ENCODE results near the gene PGAM2.

PGAM2 gene

GRCh38 chr7:44064791-44065430 lies 456 bp downstream of the PGAM2 start:
- no peak for TF ChIP-seq CTCF (IDR thresholded peaks at IDR 0.05; ENCODE audit: control insufficient read depth, insufficient read depth, low read depth, low read length, missing control alignments)
- DNase-seq (ENCODE audit: low read depth), result no peak
- H3K4me3 ChIP-seq (ENCODE audit: control insufficient read depth, low read depth, low read length), result no peak overlapping the region

- H3K4me3 ChIP-seq (ENCODE audit: control insufficient read depth, low read depth, low read length), result no peak overlapping the region
- DNase-seq (ENCODE audit: low read depth), result no peak
- no peak for TF ChIP-seq CTCF (IDR thresholded peaks at IDR 0.05; ENCODE audit: control insufficient read depth, insufficient read depth, low read depth, low read length, missing control alignments)
Observed at GRCh38 chr7:44063894-44064651, 1.3 kb downstream of the PGAM2 start.

DNA sequence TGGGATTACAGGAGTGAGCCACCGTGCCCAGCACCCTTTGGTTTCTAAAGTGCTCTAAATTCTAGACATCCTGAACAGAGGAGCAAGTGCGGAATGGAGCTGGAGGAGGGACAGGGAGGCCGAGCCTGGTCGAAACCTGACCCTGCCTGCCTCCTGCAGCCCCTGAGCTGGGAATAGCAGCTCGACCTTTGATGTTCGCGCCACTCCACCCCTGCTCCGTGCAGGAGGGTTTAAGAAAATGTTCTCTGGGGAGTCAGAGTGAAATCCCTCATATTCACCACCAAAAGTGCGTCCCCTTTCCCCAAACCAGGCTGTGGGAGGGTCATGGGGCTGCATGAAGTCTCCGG lies 1.8 kb downstream of the PGAM2 start:
- DNase-seq (ENCODE audit: low read depth), result no peak
- no peak for TF ChIP-seq CTCF (IDR thresholded peaks at IDR 0.05; ENCODE audit: control insufficient read depth, insufficient read depth, low read depth, low read length, missing control alignments)
- H3K4me3 ChIP-seq (ENCODE audit: control insufficient read depth, low read depth, low read length), result no peak overlapping the region

DNA sequence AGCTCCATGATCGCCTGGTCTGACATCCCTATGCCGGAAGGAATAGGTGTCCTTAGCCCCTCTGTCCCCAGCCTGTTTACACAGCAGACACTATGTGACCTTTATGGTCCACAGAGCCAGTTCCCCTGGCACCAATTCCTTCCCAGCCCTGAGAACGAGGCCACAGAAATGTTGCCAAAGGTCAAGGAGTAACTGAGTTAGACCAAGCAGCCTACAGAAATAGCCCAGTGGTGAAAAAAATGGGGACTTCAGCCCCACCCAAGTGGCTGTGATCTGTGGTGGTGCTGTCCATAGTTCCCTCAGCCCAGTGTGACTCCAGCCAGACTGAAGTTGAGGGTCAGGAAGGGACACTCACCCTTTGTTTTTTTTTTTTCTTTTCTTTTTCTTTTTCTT lies 2.5 kb downstream of the PGAM2 start:
- H3K4me3 ChIP-seq (ENCODE audit: control insufficient read depth, low read depth, low read length), result no peak overlapping the region
- no peak for DNase-seq (ENCODE audit: low read depth)
- TF ChIP-seq CTCF (IDR thresholded peaks at IDR 0.05; ENCODE audit: control insufficient read depth, insufficient read depth, low read depth, low read length, missing control alignments), result no peak

GRCh38 chr7:44062180-44062902 lies 3.0 kb downstream of the PGAM2 start:
- TF ChIP-seq CTCF (IDR thresholded peaks at IDR 0.05; ENCODE audit: control insufficient read depth, insufficient read depth, low read depth, low read length, missing control alignments), result no peak
- no peak for DNase-seq (ENCODE audit: low read depth)

GRCh38 chr7:44061645-44062179 lies 3.7 kb downstream of the PGAM2 start:
- no peak overlapping the region for H3K4me3 ChIP-seq (ENCODE audit: control insufficient read depth, low read depth, low read length)
- no peak for TF ChIP-seq CTCF (IDR thresholded peaks at IDR 0.05; ENCODE audit: control insufficient read depth, insufficient read depth, low read depth, low read length, missing control alignments)
- no peak for DNase-seq (ENCODE audit: low read depth)

More at GRCh38 chr7:44062180-44062902, 3.0 kb downstream of the PGAM2 start:
- no peak overlapping the region for H3K4me3 ChIP-seq (ENCODE audit: control insufficient read depth, low read depth, low read length)

Data from AG09309 (cell line).